NCI-H1417 (cell line): Measurements from ENCODE around the gene ZNF771.

ENCODE experiments used
- DNase-seq, 3 experiments: peaks; one replicate each; lab custom pipeline; 2025; lab: John Stamatoyannopoulos, UW

ZNF771 gene

DNA sequence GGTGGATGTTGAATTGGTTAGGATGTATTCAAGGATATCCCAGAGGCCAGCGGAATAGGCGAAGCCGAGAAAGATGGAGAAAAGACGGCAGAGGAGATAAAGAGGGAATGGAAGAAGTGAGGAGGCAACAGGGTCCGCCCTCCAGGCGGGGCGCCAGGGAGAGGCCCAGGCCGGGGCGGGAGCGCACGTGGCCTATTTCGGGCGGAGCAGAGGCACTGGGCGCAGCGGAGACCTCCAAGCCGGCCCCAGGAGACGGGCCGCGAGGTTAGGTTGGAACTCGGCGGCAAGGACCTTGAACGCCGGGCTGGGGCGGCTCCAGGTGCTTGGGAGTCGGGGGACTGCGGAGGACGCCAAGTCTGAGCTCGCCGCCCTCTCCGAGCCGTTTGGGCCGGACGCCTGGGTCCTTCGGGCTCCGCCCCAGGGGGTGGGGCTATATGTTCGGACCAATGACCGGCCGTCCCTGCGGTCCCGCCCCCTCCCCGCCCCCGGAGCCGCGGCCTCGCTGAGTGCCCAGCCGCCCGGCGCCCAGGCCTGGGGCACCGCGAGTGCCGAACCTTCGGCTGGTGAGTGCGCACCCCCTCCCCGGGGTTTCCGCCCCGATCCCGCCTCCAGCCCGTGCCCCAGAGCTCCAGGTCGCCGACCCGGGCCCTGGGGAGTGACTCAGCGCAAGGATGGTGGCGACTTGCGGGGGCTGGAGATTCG lies at the start of gene ZNF771:
Gene ZNF771 (plus strand): TSS at position 505 of the 702 bp plus-strand sequence. CDS start 448 bp downstream, outside the sequence.
- peak; percentile 72 to 92 (median 90) for DNase-seq

DNA sequence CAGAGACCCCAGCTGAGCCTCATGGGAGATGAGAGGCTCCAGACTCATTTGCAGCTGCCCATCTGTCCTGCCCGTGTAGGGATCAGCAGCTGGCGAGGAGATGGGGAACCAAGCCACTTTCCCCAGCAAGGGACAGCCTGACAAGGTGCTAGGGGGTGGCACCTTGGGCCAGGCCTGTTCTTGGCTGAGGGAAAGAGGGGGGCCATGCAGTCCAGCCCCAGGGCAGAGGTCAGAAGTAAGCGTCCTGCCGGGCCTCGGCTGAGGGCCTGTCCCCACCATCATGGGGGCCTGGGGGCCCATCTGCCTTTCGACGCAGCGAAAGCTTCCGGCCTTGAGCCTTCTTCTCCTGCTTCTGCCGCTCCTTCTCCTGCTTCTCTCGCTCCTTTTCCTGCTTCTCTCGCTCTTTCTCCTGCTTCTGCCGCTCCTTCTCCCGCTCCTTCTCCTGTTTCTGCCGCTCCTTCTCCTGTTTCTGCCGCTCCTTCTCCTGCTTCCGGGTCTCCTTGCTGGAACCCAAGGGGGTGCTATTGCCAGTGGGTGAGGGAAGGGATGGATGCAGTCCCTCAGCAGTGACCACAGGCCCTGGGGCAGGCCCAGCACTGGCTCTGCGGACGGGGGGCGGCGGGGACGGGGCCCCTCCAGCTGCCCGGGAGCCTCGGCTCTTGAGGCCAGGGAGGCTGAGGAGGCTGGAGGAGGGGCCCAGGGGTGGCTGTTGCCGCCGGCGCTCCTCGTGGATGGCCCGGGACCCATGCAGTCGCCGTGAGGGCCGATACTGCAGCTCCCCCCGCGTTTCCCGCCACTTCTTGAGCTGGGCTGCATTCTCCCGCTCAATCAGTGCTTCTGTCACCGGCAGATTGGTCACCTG lies 49.5 kb upstream of the ZNF771 start:
- no peak for DNase-seq

DNA sequence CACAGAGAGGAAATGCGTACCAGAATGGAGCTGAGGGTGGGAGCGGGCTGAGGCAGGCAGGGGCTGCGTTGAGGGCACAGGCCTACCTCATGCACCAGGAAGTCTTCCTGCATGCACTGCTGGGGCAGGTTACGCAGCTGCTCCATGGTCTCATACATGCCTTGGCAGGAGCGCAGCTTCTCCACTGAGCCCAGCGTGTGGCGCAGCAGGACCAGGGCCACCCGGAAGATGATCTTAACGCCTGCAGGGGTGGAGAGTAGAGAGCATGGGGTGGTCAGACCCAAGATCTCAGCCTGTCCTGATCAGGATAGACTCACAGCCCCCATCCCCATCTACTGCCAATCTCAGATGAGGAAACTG lies 48.8 kb upstream of the ZNF771 start:
- no peak for DNase-seq

DNA sequence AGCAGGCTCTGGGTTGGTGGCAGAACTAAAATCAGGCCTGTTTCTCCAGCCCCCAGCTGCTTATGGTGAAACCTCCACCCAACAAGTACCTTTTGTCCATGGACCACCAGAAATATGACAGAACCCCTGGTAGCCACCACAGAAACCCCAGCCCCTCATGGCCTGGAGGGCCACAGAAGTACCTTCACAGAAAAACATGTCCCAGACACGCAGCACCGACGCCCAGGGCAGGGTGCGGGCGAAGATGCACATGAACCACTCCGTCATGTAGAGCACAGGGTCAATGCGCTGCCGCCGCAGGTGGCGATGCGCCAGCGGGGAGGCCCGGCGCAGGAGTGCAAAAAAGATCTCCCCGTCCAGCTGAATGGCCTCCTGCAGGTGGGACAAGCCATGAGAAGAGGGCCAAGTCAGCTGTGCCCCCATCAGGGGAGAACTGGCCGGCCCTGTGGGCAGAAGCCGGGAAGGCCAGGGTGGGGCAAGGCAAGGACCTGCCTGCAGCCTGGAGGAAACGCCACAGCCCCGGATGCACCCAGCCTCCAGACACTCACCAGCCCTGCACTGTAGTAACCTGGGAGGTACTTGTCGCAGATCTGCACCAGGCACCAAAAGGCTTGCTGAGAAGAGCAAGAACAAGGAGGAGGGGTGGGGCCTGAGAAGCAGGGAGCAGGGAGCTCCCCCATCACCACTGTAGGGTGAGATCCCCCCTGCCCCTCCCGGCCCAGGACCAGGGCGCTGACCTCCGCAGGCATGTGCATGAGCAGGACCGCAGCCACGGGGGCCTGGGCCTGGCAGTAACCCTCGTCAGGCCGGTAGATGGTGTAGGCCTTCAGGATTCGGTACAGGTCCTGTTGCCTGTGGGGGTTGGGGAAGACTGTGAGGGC lies 48.2 kb upstream of the ZNF771 start:
- no peak for DNase-seq

GRCh38 chr16:30359871-30360170 lies 47.6 kb upstream of the ZNF771 start:
- no peak for DNase-seq

DNA sequence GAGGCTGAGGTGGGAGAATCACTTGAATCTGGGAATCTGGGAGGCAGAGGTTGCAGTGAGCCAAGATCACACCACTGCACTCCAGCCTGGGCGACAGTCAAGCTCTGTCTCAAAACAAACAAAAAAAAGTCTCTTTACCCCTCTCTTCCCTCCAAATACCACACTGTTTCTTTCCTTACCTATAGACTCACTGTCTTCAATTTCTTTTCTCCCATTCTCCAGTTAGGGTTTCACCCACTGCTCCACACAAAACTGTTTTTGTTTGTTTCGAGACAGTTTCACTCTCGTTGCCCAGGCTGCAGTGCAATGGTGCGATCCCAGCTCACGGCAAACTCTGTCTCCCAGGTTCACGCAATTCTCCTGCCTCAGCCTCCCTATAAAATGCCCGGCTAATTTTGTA lies 46.2 kb upstream of the ZNF771 start:
- DNase-seq = no peak

DNA sequence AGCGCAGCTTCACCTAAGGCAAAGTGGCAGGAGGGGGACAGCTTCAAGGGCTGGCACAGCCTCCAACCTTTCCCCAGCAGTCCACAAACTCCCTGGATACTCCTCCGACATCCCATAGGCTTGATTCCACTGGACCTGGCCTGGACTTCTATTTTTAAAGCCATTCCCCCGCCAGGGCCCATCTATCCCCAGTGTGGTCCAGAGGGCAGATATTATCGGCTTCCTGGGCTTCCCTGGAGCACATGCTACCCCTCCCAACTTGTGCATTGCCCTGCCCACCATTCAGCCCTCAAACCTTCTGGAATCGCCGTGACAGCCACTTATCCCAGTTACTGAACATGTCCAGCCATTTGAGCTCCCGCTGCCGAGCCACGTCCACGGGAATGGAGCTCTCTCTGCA lies 42.2 kb upstream of the ZNF771 start:
- DNase-seq = no peak

DNA sequence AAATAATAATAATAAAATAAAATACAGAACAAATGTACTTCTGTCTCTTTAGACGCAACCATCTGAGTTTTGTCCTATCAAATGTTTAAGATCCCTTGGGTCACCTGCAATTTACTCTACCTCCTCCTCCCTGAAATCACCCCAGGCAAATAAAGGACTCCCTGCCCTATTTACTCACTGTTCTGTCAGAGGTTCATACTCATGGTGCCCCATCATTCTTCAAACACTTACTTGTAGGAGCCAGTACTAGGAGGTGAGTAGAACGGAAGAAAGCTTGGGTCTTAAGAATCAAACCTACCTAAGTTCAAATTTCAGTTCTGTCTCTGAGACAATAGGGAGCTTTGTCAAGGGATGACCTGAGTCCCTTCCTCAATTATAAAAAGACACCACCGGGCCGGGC lies 40.9 kb upstream of the ZNF771 start:
- DNase-seq = no peak

- DNase-seq = no peak
Observed at GRCh38 chr16:30367349-30368009, 39.9 kb upstream of the ZNF771 start.

DNA sequence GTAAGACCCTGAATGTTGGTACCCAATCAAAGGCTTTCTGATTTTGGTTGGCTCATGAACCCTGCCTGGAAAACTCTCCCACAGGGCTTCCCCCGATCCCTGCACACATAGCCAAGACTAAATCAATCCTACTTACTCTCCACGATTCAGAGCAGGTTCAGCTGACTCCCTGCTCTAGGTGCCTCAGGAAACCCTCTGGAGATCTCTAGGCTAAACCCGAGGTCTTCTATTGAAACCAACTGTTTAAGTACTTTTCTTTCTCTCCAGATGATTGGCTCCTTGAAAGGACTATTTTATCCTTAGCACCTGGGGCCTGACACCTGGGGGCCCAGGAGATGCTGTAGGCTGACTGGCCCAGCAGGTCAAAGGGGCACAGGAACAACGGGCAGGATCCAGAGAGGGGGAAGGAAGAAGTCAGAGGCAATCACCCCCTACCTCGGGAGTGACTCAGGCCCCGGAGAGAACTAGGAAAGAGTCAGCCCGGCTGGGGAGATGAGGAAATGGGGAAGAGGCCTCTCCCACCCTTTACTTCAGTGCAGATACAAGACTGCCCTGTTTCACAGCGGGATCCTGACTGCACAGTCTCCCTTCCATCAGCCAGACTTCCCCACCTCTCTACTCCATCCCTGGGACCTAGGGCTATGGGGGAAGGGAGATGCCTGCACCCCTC lies 39.1 kb upstream of the ZNF771 start:
- DNase-seq = peak in 1 of 3 experiments; percentile 30

DNA sequence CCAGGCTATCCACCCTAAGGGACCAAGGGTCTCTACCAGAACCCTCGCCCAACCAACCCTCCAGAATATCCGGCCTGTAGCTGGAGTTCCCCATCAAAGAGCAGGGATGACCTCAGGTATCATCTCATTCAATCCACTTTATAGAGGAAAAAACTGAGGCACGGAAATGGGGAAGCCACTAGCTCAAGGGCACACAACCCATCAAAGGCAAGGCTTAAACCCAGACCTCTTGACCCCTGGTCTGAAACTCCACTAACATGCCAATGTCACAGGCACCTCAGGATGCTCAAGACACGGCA lies 38.7 kb upstream of the ZNF771 start:
- no peak for DNase-seq

- DNase-seq = peak in 2 of 3 experiments; percentile 47
Observed at GRCh38 chr16:30369091-30369937, 38.1 kb upstream of the ZNF771 start.

- no peak for DNase-seq
Observed at GRCh38 chr16:30369938-30370455, 37.4 kb upstream of the ZNF771 start.

DNA sequence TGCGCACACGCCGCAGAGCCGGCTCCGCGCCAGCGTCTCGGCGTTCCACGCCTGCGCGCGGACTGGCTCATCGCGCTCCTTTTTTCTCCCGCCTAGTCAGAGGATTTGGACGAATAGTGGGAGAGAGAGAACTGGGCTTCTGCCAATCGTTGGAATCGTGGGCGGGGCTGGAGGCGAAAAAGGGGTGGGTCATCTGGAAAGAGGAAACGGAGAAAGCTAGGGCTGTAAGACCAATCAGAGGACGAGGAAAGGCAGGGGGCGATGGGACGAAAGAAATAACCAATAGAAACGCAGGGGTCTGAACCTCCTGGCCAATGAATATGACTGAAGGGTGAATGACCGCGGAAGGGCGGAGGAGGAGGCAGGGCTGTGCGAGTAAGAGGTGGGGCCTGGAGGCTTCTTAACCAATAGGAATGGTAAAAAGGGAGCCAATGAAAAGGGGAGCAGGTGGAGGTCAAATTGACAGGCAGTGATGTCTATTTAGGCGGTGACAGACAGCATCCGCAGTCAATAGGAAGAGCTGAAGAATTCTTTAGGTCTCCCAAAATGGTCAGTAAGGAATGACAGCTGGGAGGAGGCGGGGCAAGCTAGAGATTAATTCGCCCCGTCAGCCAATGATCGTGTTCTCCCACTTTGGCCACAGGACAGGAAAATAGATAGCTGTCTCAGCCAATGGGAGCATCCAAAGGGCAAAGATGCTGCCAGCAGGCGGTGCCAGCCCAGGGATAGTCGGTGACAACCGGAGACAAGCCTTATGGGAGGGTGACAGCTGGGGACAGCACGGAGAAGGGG lies 36.8 kb upstream of the ZNF771 start, which contains the start of gene TBC1D10B:
Gene TBC1D10B (minus strand): TSS at position 39 of the 792 bp plus-strand sequence. CDS start 311 bp downstream, outside the sequence.
- peak; percentile 99 to 100 (median 100) for DNase-seq

GRCh38 chr16:30371248-30371816 lies 36.1 kb upstream of the ZNF771 start:
- DNase-seq = peak in 1 of 3 experiments; percentile 30

DNA sequence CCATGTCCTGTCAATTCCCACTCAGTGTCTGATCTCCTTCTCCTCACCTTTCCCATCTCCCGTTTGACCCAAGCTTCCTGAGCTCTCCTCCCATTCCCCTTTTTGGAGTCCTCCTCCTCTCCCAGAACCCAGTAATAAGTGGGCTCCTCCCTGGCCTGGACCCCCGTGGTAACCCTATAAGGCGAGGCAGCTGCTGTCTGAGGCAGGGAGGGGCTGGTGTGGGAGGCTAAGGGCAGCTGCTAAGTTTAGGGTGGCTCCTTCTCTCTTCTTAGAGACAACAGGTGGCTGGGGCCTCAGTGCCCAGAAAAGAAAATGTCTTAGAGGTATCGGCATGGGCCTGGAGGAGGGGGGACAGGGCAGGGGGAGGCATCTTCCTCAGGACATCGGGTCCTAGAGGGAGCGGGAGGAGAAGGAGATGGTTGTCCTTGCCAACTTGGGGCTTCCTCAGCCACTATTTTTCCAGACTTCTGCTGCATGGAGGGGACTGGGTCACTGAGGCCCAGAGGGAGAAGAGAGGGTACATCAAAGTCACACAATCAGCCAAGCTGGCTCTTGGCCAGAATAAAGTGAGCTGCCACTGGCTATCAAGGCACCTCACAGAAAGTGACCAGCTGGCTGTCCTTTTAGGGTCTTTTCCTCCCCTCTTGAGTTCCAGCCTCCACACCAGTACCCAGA lies 35.2 kb upstream of the ZNF771 start:
- no peak for DNase-seq

DNA sequence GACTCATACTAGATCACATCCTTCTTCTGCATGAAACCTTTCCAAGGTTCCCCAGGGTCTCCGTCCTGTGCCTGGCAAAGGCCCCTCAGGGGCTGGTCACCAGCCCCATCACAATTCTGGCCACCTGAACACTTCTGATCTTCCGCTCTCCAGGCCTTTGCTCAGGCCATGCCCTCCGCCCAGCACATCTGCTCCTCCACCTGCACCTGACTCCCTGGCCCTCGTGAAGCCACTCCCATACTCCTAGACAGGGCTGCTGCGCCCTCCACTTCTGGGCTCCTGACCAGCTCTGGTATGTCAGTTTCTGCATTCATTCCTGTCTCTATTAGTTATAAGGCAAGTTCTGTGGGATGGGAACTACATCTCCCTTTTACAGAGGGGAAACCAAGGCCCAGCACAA lies 34.7 kb upstream of the ZNF771 start:
- no peak for DNase-seq

- no peak for DNase-seq
Observed at GRCh38 chr16:30374538-30374937, 32.9 kb upstream of the ZNF771 start, which contains the start of gene MYL11. MYL11 (plus strand) TSS chr16:30374802; CDS start chr16:30374858, 56 bp downstream.
